ENCODE measurements around the gene PROX1. TPM values are rescaled to one million over a fixed set of nuclear protein-coding genes. Genes with fewer than 3 reads are reported as not detected.

Gene PROX1
- polyA plus RNA-seq, 3 donors = 0.07 TPM; not detected in 2

- DNase-seq = no peak
- no peaks in the 10 kb centered on the region for H4K20me1 ChIP-seq (ENCODE audit: insufficient read depth, low read length)
- H3K27ac Mint-ChIP-seq = no peak overlapping the region
- H3K27ac ChIP-seq (ENCODE audit: low read depth in 1 of 2, low read length in 2 of 2) = no peak overlapping the region
- H3K4me1 Mint-ChIP-seq = no peaks in the 10 kb centered on the region
- intact Hi-C loops (cut with micrococcal nuclease) = no loop called here
- no peaks in the 10 kb centered on the region for H3K79me2 ChIP-seq (ENCODE audit: insufficient read depth, low read length)
- H3K36me3 Mint-ChIP-seq = no peaks in the 10 kb centered on the region
- no peak for TF ChIP-seq CTCF (IDR thresholded peaks at IDR 0.05)
- 85% methylated on average over 24 of the region's 24 CpGs for WGBS (ENCODE audit: insufficient coverage)
- H3K4me3 Mint-ChIP-seq = no peak overlapping the region
- peaks cover 0 to 8% of the 10 kb centered on the region in 2 donors for H3K27me3 ChIP-seq (ENCODE audit: control insufficient read depth in 2 of 2, insufficient read depth in 2 of 2, low read length in 2 of 2)
- H3K36me3 ChIP-seq (replicated peaks in 1 of 2; ENCODE audit: control insufficient read depth in 1 of 2, insufficient read depth in 2 of 2, low read length in 2 of 2) = no peaks in the 10 kb centered on the region
- peaks cover 0 to 9% (median 5%) of the 10 kb centered on the region in 7 donors for H3K9me3 Mint-ChIP-seq
- no peak overlapping the region for H3K4me3 ChIP-seq (replicated peaks in 1 of 3; ENCODE audit: low read depth in 2 of 3, low read length in 3 of 3)
- peaks cover 4 to 14% (median 13%) of the 10 kb centered on the region in 3 donors for H3K27me3 Mint-ChIP-seq (ENCODE audit: low read depth in 3 of 3)
- H3K4me1 ChIP-seq (ENCODE audit: control insufficient read depth in 1 of 2, insufficient read depth in 2 of 2, low read length in 2 of 2) = no peaks in the 10 kb centered on the region
- H2AFZ ChIP-seq (ENCODE audit: insufficient read depth, low read depth, low read length, poor library complexity, severe bottlenecking) = no peak overlapping the region
- no peak overlapping the region for H3K4me2 ChIP-seq (replicated peaks; ENCODE audit: extremely low read depth, low read length, poor library complexity, severe bottlenecking)
- H3K9me3 ChIP-seq (replicated peaks in 1 of 2; ENCODE audit: control insufficient read depth in 1 of 2, insufficient read depth in 1 of 2, low read length in 2 of 2) = peaks cover 0 to 7% of the 10 kb centered on the region in 2 donors
- H3K9ac ChIP-seq (ENCODE audit: insufficient read depth, low read length, poor library complexity, severe bottlenecking) = no peak overlapping the region
Measured at GRCh38 chr1:213997038-213997771, 9.4 kb downstream of the PROX1 start.

DNA sequence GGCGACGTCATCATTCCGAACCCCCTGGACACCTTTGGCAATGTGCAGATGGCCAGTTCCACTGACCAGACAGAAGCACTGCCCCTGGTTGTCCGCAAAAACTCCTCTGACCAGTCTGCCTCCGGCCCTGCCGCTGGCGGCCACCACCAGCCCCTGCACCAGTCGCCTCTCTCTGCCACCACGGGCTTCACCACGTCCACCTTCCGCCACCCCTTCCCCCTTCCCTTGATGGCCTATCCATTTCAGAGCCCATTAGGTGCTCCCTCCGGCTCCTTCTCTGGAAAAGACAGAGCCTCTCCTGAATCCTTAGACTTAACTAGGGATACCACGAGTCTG lies 10.0 kb downstream of the PROX1 start:
- Histone ChIP-seq H2AFZ (ENCODE audit: insufficient read depth, low read depth, low read length, poor library complexity, severe bottlenecking) (no peak overlapping the region), H3K4me1 (ENCODE audit: control insufficient read depth in 1 of 2, insufficient read depth in 2 of 2, low read length in 2 of 2) (no peaks in the 10 kb centered on the region), H3K27ac (ENCODE audit: low read depth in 1 of 2, low read length in 2 of 2) (no peak overlapping the region), H3K4me3 (replicated peaks in 1 of 3; ENCODE audit: low read depth in 2 of 3, low read length in 3 of 3) (no peak overlapping the region), H3K9me3 (replicated peaks in 1 of 2; ENCODE audit: control insufficient read depth in 1 of 2, insufficient read depth in 1 of 2, low read length in 2 of 2) (peaks cover 0 to 7% of the 10 kb centered on the region in 2 donors), H3K4me2 (replicated peaks; ENCODE audit: extremely low read depth, low read length, poor library complexity, severe bottlenecking) (no peak overlapping the region), H3K27me3 (ENCODE audit: control insufficient read depth in 2 of 2, insufficient read depth in 2 of 2, low read length in 2 of 2) (peaks cover 0 to 5% of the 10 kb centered on the region in 2 donors), H3K9ac (ENCODE audit: insufficient read depth, low read length, poor library complexity, severe bottlenecking) (no peak overlapping the region), H3K79me2 (ENCODE audit: insufficient read depth, low read length) (no peaks in the 10 kb centered on the region), H4K20me1 (ENCODE audit: insufficient read depth, low read length) (no peaks in the 10 kb centered on the region), H3K36me3 (replicated peaks in 1 of 2; ENCODE audit: control insufficient read depth in 1 of 2, insufficient read depth in 2 of 2, low read length in 2 of 2) (no peaks in the 10 kb centered on the region)
- WGBS (ENCODE audit: insufficient coverage) = 92% methylated on average over 11 of the region's 13 CpGs
- intact Hi-C loops (cut with micrococcal nuclease) = no loop called here
- no peak overlapping the region for H3K27ac Mint-ChIP-seq
- H3K9me3 Mint-ChIP-seq = peaks cover 0 to 9% (median 5%) of the 10 kb centered on the region in 7 donors
- no peaks in the 10 kb centered on the region for H3K4me1 Mint-ChIP-seq
- peaks cover 4 to 12% (median 7%) of the 10 kb centered on the region in 3 donors for H3K27me3 Mint-ChIP-seq (ENCODE audit: low read depth in 3 of 3)
- no peak for DNase-seq
- no peak for TF ChIP-seq CTCF (IDR thresholded peaks at IDR 0.05)
- no peaks in the 10 kb centered on the region for H3K36me3 Mint-ChIP-seq
- H3K4me3 Mint-ChIP-seq = no peak overlapping the region

Measured in CD14-positive monocyte (primary cell).